ENCODE measurements around the gene COBL. TPM values are rescaled to one million over a fixed set of nuclear protein-coding genes. Genes with fewer than 3 reads are reported as not detected.

Gene COBL
- total and polyA plus RNA-seq, 2 of the 8 experiments (the other 6 are each of a cell fraction or from before 2014, with no cell fraction given): 13.8 to 40.4 TPM

DNA sequence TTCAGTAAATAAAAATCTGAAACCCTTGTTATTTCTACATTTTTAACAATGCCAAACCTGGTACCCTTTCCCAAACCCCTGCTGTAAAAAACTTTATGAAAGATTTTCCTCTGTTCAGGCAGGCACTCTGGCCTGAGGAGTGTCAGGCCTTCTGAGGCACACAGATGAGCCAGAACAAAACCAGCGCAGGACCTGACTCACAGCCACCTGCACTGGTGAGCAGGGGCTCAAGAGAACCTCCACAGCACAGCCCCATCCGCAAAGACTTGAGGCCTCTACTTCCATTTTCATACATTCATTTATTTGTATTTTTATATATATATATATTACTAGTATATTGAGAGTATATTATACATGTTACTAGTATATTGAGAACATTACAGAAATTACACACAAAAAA lies 49.4 kb downstream of the COBL start:
- Histone ChIP-seq H3K18ac (ENCODE audit: extremely low read depth, low read length) (no peak overlapping the region), H3K27ac (ENCODE audit: low read depth, low read length) (no peak overlapping the region), H3K23me2 (ENCODE audit: low read depth, low read length) (no peaks in the 10 kb centered on the region; the same call in 1 of the 2 replicates), H2AK5ac (ENCODE audit: low read depth, low read length) (no peak overlapping the region), H3K4me3 (ENCODE audit: extremely low read depth in 1 of 4, insufficient read depth in 2 of 4, low read depth in 3 of 4, low read length in 4 of 4) (no peak overlapping the region), H3K36me3 (ENCODE audit: control insufficient read depth in 2 of 4, insufficient read depth in 4 of 4, low read length in 3 of 4) (no peaks in the 10 kb centered on the region; a peak in 1 of 8 replicates), H3K14ac (ENCODE audit: insufficient read length) (no peak overlapping the region), H4K5ac (ENCODE audit: insufficient read length, low read depth, low read length) (no peak overlapping the region), H4K8ac (ENCODE audit: extremely low read depth, insufficient read depth, low read length) (no peak overlapping the region), H4K91ac (replicated peaks; ENCODE audit: insufficient read length, low read length) (no peak overlapping the region), H3K4ac (replicated peaks; ENCODE audit: insufficient read length, low read depth, low read length) (no peak overlapping the region), H3K23ac (ENCODE audit: insufficient read length) (no peak overlapping the region), H3K4me2 (ENCODE audit: insufficient read depth in 1 of 2, low read depth in 2 of 2, low read length in 2 of 2) (no peak overlapping the region), H2AFZ (ENCODE audit: low read length) (no peak overlapping the region), H3K79me2 (ENCODE audit: control insufficient read depth in 1 of 2, insufficient read depth in 2 of 2, low read length in 2 of 2) (peaks cover 0 to 66% of the 10 kb centered on the region in 2 experiments; a peak in 3 of 4 replicates), H2BK20ac (ENCODE audit: low read length) (no peak overlapping the region), H3K56ac (replicated peaks; ENCODE audit: insufficient read length, low read depth, low read length) (no peak overlapping the region), H3K9ac (replicated peaks in 1 of 4; ENCODE audit: extremely low read depth in 1 of 4, low read depth in 3 of 4, low read length in 3 of 4) (no peak overlapping the region), H3K4me1 (replicated peaks in 1 of 4; ENCODE audit: control insufficient read depth in 3 of 4, insufficient read depth in 4 of 4, low read length in 3 of 4) (peaks cover 0 to 13% (median 4%) of the 10 kb centered on the region in 4 experiments; a peak in 3 of 7 replicates), H2BK5ac (ENCODE audit: low read depth, low read length) (no peak overlapping the region), H4K20me1 (replicated peaks in 1 of 2; ENCODE audit: control insufficient read depth in 1 of 2, insufficient read depth in 2 of 2, low read length in 2 of 2) (peaks cover 3 to 10% of the 10 kb centered on the region in 2 experiments), H3K79me1 (ENCODE audit: low read depth, low read length) (peaks cover 8% of the 10 kb centered on the region), H2BK12ac (ENCODE audit: low read depth, low read length) (no peak overlapping the region), H3K9me3 (ENCODE audit: insufficient read depth in 2 of 2, low read depth in 1 of 2, low read length in 1 of 2) (no peaks in the 10 kb centered on the region), H2BK120ac (replicated peaks; ENCODE audit: low read depth, low read length) (no peak overlapping the region), H3K27me3 (replicated peaks in 1 of 4; ENCODE audit: control insufficient read depth in 3 of 4, extremely low read depth in 1 of 4, insufficient read depth in 3 of 4, low read length in 3 of 4) (no peaks in the 10 kb centered on the region), H2BK15ac (ENCODE audit: low read length) (no peak overlapping the region)
- 100% methylated on average over 2 of the region's 2 CpGs; no CpG with 5 or more reads in 1 of the 2 experiments for WGBS, 2 experiments (ENCODE audit: extremely low coverage in 1 of 2, insufficient coverage in 1 of 2, insufficient read length in 1 of 2, insufficient replicate concordance in 2 of 2, low coverage in 1 of 2, low lambda C conversion rate in 2 of 2, missing lambda C conversion rate in 1 of 2)
- FAIRE-seq (no peak), DNase-seq (ENCODE audit: low read depth in 1 of 2, low spot score in 2 of 2) (no peak)
- TF ChIP-seq RXRA (IDR thresholded peaks at IDR 0.05; ENCODE audit: insufficient read depth, low read depth, low read length): no peak
- TF ChIP-seq JUN (IDR thresholded peaks at IDR 0.05; ENCODE audit: low read depth, low read length): no peak
- ChIA-PET POLR2A (ENCODE audit: partially characterized antibody) (no interaction called here), CTCF (ENCODE audit: partially characterized antibody) (interaction anchor here (0.9 kb wide), 1 partner anchor 106 kb away, joined by 3 read pairs; no protein-coding TSS in a partner anchor)
